Heart left ventricle (tissue), 13 donors: ENCODE measurements around the gene TRAF7.

Experiments used
- POLR2A ChIP-seq, 2 donors: fragments of 450-650 bp; IDR thresholded peaks; one replicate each; pipeline ENCODE4 v1.6.1; 2017; ENCODE audit warnings: antibody characterized with exemption in 2 of 2, mild to moderate bottlenecking in 2 of 2, moderate library complexity in 2 of 2
- TF ChIP-seq, protein P1 (sequence below), 12 donors: fragments of 200-600 bp; sonication (generic) in 4 of 12; IDR thresholded peaks; one replicate each; pipeline versions ENCODE4 v1.5.0 to v1.8.0; 2018 to 2022; ENCODE audit warnings: antibody characterized with exemption in 12 of 12, mild to moderate bottlenecking in 5 of 12
- donor health status: ischemic (EF 13 %, LVEDD 7.1; RV severe dilation, severe dysfunction).
- donor health status: DM: no; HTN: yes; CAD: no.
- donor health status: DM: no; HTN: no; CAD: no.
- donor health status: ischemic (EF 25% LVEDD 6.9; RV normal size, moderate dysfunction).
- donor health status: ischemic (EF 25% LVEDD 5.7; RV mildly dilated, moderate dysfunction).
- donor health status: ischemic (EF 35%, LVEDD 5.7; RV mildly dilated, moderate dysfunction).
- donor health status: nonischemic (EF 11% LVEDD 7.7; RV severe dilation, severe dysfunction).
- donor health status: DM: yes; HTN: yes; CAD: no.
- donor health status: PGD.
- donor health status: ischemic (EF 29% LVEDD 5.4; RV normal size, mild dysfunction).
- donor health status: nonischemic (EF 23%, LVEDD 6.1; RV moderate dilation, normal function).

DNA sequence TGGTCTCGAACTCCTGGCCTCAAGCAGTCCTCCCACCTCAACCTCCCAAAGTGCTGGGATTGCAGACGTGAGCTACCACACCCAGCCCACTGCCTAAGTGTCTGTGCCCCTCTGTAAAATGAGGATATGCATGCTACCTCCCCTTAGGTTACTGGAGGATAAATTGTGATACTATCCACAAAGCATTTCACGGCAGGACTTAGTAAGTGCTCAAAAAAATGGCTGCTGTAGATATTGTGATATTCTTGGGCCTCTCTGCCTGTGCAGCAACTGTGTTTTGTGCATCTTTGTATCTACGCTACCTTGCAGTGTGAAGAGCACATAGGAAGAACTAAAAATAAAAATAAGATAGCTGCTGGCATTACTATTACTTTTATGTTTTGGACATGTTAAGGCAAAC is 42.7 kb downstream of the TRAF7 start:
- TF ChIP-seq, protein P1, sequence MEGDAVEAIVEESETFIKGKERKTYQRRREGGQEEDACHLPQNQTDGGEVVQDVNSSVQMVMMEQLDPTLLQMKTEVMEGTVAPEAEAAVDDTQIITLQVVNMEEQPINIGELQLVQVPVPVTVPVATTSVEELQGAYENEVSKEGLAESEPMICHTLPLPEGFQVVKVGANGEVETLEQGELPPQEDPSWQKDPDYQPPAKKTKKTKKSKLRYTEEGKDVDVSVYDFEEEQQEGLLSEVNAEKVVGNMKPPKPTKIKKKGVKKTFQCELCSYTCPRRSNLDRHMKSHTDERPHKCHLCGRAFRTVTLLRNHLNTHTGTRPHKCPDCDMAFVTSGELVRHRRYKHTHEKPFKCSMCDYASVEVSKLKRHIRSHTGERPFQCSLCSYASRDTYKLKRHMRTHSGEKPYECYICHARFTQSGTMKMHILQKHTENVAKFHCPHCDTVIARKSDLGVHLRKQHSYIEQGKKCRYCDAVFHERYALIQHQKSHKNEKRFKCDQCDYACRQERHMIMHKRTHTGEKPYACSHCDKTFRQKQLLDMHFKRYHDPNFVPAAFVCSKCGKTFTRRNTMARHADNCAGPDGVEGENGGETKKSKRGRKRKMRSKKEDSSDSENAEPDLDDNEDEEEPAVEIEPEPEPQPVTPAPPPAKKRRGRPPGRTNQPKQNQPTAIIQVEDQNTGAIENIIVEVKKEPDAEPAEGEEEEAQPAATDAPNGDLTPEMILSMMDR (IDR thresholded peaks at IDR 0.05), result no peak
- no peak for TF ChIP-seq POLR2A (IDR thresholded peaks at IDR 0.05)
